Measurements from ENCODE around the gene APCS. TPM values are rescaled to one million over a fixed set of nuclear protein-coding genes. Genes with fewer than 3 reads are reported as not detected.

Gene APCS
- total and polyA plus RNA-seq, 2 of the 8 experiments (the other 6 are each of a cell fraction or from before 2014, with no cell fraction given): not detected

DNA sequence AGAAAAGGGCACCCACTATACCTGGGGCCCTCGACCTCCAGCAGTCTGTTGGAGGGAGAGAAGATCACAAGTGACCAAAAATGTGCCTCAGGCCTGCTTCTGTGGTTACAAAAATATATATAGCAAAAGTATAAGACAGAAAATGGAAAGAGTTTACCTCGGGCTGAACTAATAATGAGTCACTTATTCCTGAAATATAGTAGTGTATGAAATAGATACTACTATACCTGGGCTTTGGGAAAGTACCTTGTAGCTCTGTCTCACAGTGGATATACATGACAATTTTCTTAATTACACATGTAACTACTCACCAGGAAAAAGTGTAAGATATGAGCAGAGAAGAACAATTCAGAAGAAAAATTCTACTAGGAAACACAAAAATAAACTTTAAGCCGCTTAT, 7.3 kb upstream of the APCS start:
- no peaks in the 10 kb centered on the region for H3K27me3 ChIP-seq (replicated peaks in 1 of 4; ENCODE audit: control insufficient read depth in 3 of 4, extremely low read depth in 1 of 4, insufficient read depth in 3 of 4, low read length in 3 of 4)
- TF ChIP-seq EP300 (IDR thresholded peaks at IDR 0.05; ENCODE audit: borderline replicate concordance in 1 of 2, low read depth in 2 of 2, low read length in 2 of 2) (no peak), TEAD4 (IDR thresholded peaks at IDR 0.05; ENCODE audit: low read depth, low read length) (no peak), CREB1 (IDR thresholded peaks at IDR 0.05) (no peak), JUN (IDR thresholded peaks at IDR 0.05; ENCODE audit: low read depth, low read length) (no peak), CBX5 (IDR thresholded peaks at IDR 0.05; ENCODE audit: low read depth, low read length) (no peak), ASH2L (IDR thresholded peaks at IDR 0.05; ENCODE audit: low read length) (no peak)
- TF ChIP-seq, protein P1, sequence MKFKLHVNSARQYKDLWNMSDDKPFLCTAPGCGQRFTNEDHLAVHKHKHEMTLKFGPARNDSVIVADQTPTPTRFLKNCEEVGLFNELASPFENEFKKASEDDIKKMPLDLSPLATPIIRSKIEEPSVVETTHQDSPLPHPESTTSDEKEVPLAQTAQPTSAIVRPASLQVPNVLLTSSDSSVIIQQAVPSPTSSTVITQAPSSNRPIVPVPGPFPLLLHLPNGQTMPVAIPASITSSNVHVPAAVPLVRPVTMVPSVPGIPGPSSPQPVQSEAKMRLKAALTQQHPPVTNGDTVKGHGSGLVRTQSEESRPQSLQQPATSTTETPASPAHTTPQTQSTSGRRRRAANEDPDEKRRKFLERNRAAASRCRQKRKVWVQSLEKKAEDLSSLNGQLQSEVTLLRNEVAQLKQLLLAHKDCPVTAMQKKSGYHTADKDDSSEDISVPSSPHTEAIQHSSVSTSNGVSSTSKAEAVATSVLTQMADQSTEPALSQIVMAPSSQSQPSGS (IDR thresholded peaks at IDR 0.05; ENCODE audit: low read length): no peak
- TF ChIP-seq, protein P2, sequence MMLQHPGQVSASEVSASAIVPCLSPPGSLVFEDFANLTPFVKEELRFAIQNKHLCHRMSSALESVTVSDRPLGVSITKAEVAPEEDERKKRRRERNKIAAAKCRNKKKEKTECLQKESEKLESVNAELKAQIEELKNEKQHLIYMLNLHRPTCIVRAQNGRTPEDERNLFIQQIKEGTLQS (IDR thresholded peaks at IDR 0.05; ENCODE audit: insufficient read depth, low read depth, low read length): no peak

More for the DNA sequence above, 7.3 kb upstream of the APCS start:
- Histone ChIP-seq H4K5ac (ENCODE audit: insufficient read length, low read depth, low read length) (no peak overlapping the region), H4K91ac (replicated peaks; ENCODE audit: insufficient read length, low read length) (no peak overlapping the region), H3K4me3 (ENCODE audit: extremely low read depth in 1 of 4, insufficient read depth in 2 of 4, low read depth in 3 of 4, low read length in 4 of 4) (no peak overlapping the region), H3K4me1 (replicated peaks in 1 of 4; ENCODE audit: control insufficient read depth in 3 of 4, insufficient read depth in 4 of 4, low read length in 3 of 4) (no peaks in the 10 kb centered on the region), H3K4ac (replicated peaks; ENCODE audit: insufficient read length, low read depth, low read length) (no peak overlapping the region), H3K56ac (replicated peaks; ENCODE audit: insufficient read length, low read depth, low read length) (no peak overlapping the region), H3K36me3 (ENCODE audit: control insufficient read depth in 2 of 4, insufficient read depth in 4 of 4, low read length in 3 of 4) (no peaks in the 10 kb centered on the region), H3K79me1 (ENCODE audit: low read depth, low read length) (no peaks in the 10 kb centered on the region), H3K27ac (ENCODE audit: low read depth, low read length) (no peak overlapping the region), H2AK5ac (ENCODE audit: low read depth, low read length) (no peak overlapping the region), H3K9me3 (ENCODE audit: insufficient read depth in 2 of 2, low read depth in 1 of 2, low read length in 1 of 2) (peaks cover 45 to 57% of the 10 kb centered on the region in 2 experiments; a peak in 3 of 4 replicates), H3K4me2 (ENCODE audit: insufficient read depth in 1 of 2, low read depth in 2 of 2, low read length in 2 of 2) (no peak overlapping the region), H2BK120ac (replicated peaks; ENCODE audit: low read depth, low read length) (no peak overlapping the region), H4K20me1 (replicated peaks in 1 of 2; ENCODE audit: control insufficient read depth in 1 of 2, insufficient read depth in 2 of 2, low read length in 2 of 2) (no peaks in the 10 kb centered on the region), H2BK12ac (ENCODE audit: low read depth, low read length) (no peak overlapping the region), H3K14ac (ENCODE audit: insufficient read length) (no peak overlapping the region), H3K23me2 (ENCODE audit: low read depth, low read length) (no peaks in the 10 kb centered on the region), H2BK15ac (ENCODE audit: low read length) (no peak overlapping the region), H3K79me2 (ENCODE audit: control insufficient read depth in 1 of 2, insufficient read depth in 2 of 2, low read length in 2 of 2) (no peaks in the 10 kb centered on the region), H3K18ac (ENCODE audit: extremely low read depth, low read length) (no peak overlapping the region), H2AFZ (ENCODE audit: low read length) (no peak overlapping the region), H3K23ac (ENCODE audit: insufficient read length) (no peak overlapping the region), H2BK20ac (ENCODE audit: low read length) (no peak overlapping the region), H4K8ac (ENCODE audit: extremely low read depth, insufficient read depth, low read length) (no peak overlapping the region), H2BK5ac (ENCODE audit: low read depth, low read length) (no peak overlapping the region), H3K9ac (replicated peaks in 1 of 4; ENCODE audit: extremely low read depth in 1 of 4, low read depth in 3 of 4, low read length in 3 of 4) (no peak overlapping the region)
- CTCF ChIA-PET (ENCODE audit: partially characterized antibody): no interaction called here
- POLR2A ChIA-PET (ENCODE audit: partially characterized antibody): no interaction called here
- DNase-seq (ENCODE audit: low read depth in 1 of 2, low spot score in 2 of 2) (no peak), FAIRE-seq (no peak)
- 55% methylated on average over 3 of the region's 3 CpGs; no CpG with 5 or more reads in 1 of the 2 experiments for WGBS, 2 experiments (ENCODE audit: extremely low coverage in 1 of 2, insufficient coverage in 1 of 2, insufficient read length in 1 of 2, insufficient replicate concordance in 2 of 2, low coverage in 1 of 2, low lambda C conversion rate in 2 of 2, missing lambda C conversion rate in 1 of 2)

All from H1 (cell line).